Mammary epithelial cell (primary cell): ENCODE data around the gene ALDH8A1.

Source experiments
- EZH2 ChIP-seq: IDR thresholded peaks from 2 replicates; pipeline ENCODE4 v1.6.1; 2012; ENCODE audit warnings: low read length, inconsistent platforms, borderline replicate concordance
- TF ChIP-seq, protein P1 (sequence below), 2 donors: IDR thresholded peaks in 1 of 2; conservative IDR thresholded peaks in 1 of 2; 2 replicates each; pipeline ENCODE4 v1.5.1; 2011 to 2012; ENCODE audit warnings: inconsistent platforms in 2 of 2, low read length in 2 of 2, mild to moderate bottlenecking in 2 of 2, control low read depth in 1 of 2, low read depth in 1 of 2; ENCODE audit not compliant: insufficient read depth in 1 of 2; ENCODE audit errors: extremely low read depth in 1 of 2

DNA sequence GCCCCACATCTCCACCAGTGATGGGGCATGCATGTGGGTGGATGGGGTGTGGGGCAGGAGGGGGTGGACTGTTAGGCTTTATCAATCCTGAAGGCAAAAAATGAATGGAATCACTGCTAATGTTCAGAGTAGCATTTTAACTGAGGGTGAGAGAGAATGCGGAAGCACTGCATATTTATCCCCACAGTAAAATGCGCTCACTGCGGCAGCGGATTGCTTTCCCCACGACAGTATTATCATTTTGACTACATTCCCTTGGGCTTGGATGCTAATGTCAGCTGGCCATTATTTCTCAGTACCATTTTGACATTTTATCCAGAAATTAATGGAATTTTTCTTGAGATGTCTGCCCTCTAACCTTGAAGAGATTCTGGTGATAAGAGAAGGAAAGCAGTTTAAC, 13.4 kb downstream of the ALDH8A1 start:
- TF ChIP-seq, protein P1, sequence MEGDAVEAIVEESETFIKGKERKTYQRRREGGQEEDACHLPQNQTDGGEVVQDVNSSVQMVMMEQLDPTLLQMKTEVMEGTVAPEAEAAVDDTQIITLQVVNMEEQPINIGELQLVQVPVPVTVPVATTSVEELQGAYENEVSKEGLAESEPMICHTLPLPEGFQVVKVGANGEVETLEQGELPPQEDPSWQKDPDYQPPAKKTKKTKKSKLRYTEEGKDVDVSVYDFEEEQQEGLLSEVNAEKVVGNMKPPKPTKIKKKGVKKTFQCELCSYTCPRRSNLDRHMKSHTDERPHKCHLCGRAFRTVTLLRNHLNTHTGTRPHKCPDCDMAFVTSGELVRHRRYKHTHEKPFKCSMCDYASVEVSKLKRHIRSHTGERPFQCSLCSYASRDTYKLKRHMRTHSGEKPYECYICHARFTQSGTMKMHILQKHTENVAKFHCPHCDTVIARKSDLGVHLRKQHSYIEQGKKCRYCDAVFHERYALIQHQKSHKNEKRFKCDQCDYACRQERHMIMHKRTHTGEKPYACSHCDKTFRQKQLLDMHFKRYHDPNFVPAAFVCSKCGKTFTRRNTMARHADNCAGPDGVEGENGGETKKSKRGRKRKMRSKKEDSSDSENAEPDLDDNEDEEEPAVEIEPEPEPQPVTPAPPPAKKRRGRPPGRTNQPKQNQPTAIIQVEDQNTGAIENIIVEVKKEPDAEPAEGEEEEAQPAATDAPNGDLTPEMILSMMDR (conservative IDR thresholded peaks at IDR 0.05 in 1 of 2, IDR thresholded peaks at IDR 0.05 in 1 of 2; ENCODE audit: extremely low read depth in 1 of 2, insufficient read depth in 1 of 2, low read depth in 1 of 2, low read length in 2 of 2), result no peak
- no peak for TF ChIP-seq EZH2
